CD4-positive, alpha-beta T cell treated with Interleukin-15 for 1 hour (primary cell): Measurements from ENCODE around the gene SLC25A2.

Source experiments
- DNase-seq: peaks from one replicate; pipeline ENCODE4 v3.0.0-alpha.2; 2020

The SLC25A2 gene

DNA sequence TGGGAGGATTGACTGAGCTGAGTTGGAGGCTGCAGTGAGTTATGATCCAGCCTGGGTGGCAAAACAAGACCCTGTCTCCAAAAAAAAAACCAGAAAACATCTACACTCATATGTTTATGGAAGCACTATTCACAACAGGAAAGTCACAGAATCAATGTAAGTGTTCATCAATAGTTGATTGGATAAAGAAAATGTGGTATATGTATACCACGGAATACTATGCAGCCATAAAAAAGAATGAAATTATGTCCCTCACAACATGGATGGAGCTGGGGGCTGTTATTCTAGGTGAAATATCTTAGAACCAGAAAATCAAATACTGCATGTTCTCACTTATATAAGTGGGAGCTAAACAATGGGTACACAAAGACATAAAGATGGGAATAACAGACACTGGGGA is 2.8 kb upstream of the SLC25A2 start:
- DNase-seq, result no peak

DNA sequence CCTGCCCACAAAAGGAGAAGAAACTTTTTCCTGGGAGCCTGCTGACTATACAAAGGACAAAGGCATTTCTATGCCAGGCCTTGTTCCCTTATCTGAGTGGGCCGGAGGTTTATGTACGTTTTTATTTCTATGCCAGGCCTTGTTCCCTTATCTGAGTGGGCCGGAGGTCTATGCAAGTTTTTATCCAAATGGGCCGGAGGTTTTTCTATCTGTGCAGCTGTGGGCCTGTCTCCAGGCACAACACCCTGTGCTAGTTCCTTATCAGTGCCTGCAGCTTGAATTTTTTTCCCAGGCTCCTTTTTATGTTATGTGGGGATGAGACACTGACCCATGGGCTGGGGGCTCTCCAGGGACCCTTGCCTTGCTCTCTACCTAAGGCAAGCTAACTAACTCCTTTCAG is 5.5 kb downstream of the SLC25A2 start:
- DNase-seq, result no peak

DNA sequence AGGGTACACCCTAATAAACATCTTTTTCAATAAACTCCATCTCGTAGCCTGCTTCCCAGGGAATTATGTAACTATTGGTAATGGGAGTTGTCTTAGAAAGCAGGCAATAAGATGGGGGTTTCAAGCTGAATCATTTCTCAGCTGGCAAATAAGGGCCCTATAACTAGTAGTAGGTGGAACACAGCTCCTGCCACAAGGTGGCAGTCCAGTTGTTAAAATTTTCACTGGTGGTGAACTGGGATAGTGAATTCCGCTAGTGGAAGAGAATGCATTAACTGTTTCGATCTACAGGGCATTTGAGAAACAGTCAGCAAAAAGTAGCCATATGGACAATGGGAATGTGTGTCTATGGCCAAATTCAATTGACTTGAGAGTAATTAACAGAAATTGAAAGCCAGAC is 30.9 kb downstream of the SLC25A2 start:
- DNase-seq, result no peak

DNA sequence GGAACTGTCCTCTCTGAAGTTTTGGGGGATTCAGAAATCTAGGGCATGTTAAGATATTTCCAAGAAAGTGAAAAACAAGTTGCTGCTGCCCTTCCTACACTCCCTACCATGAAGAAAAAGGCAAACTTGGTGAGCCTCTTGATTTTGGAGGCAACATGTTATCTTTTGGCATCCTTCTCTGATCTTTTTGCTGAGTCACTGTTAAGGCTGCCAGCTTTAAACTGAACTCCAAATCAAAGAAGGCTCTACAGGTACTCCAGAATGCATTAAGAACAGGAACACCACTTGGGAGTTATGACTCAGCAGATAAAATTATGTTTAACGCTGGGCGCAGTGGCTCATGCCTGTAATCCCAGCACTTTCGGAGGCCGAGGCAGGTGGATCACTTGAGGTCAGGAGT is 34.7 kb downstream of the SLC25A2 start:
- no peak for DNase-seq

DNA sequence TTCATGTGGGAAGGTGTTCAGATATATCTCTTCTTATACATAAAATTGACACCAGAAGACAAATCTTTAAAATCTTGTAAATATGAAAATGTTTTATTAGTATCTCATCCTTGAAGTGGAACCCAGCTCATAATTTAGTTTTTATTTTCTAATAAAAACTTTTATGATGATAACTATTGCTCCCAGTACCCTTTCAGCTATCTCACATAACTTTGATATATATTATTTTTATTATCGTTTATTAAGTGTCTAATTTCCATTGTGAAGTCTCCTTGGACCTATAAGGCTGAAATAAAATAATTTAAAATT is 42.7 kb downstream of the SLC25A2 start:
- no peak for DNase-seq

DNA sequence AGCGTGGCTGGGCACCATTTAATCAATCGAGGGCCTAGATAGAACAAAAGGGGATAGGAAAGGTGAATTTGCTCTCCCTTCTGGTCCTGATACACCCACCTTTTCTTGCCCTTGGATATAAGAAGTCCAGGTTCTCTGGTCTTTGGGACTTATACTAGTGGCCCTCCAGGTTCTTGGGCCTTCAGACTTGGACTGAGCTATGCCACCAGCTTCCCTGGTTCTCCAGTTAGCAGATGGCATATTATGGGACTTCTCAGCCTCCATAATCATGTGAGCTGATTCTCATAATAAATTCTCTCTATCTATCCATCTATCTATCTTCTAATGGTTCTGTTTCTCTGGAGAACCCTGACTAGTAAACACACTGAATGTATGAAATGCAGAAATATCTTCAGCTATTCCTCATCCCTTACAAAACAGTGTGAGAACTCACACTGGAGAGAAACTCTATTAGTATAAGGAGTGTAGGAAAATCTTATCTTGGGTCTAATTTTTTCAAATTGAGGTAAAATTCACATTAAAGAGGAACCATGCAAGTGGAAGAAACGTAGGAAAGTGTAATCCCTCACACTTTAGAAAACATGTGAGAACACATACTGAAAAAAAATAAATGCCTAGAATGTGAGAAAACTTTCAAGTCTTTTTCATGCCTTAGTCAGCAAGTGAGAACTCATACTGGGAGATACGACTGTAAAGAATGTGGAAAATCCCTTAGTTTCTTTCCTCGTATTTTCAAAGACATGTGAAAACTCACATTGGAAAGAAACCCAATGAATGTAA is 43.2 kb downstream of the SLC25A2 start:
- no peak for DNase-seq

DNA sequence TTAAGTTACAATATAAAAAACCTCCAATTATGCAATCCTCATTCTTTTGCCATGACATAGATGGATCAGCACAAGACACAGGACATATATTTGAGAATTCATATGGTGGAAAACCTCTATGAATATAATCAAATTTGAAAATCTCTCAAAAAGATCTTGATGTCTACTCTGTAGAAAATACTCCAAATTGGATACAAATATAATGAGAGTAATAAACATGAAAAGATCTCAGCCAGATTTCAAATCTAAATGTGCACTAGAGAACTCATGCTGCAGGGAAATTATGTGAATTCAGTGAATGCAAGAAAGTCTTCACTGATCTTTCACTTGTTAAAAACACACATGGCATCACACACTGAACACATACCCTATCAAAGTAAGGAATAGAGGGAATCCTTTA is 44.9 kb downstream of the SLC25A2 start:
- no peak for DNase-seq

DNA sequence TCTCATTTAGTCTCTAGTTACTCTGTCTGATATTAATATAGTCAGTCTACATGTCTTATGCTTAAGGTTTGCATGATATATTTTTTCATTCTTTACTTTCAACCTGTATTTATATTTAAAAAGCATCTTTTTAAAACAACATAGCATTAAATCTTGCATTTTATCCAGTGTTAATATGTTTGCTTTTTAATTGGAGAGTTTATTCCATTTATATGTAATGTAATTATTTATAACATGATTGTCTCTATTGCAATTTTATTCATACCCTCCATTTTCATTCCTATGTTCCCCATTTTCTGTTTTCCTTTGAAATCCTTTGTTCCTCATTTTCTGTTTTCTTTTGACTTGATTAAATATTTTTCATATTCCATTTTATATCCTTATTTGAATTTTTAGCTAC is 45.4 kb downstream of the SLC25A2 start:
- no peak for DNase-seq
